ENCODE measurements around the gene MMP21.
A peak's percentile ranks its signal among the peaks of the same experiment; 100 is the strongest.

MMP21 gene

GRCh38 chr10:125775491-125776106 lies at the start of gene MMP21:
MMP21 (minus strand) TSS chr10:125775821; CDS start chr10:125775821, 0 bp downstream.
- FAIRE-seq (no peak), DNase-seq (ENCODE audit: extremely low spot score, insufficient read length, low read depth) (no peak)

- DNase-seq (ENCODE audit: extremely low spot score, insufficient read length, low read depth) (no peak), FAIRE-seq (no peak)
These were observed 49.1 kb upstream of the MMP21 start for GRCh38 chr10:125824736-125825135.

- DNase-seq (ENCODE audit: extremely low spot score, insufficient read length, low read depth) = no peak
- FAIRE-seq = no peak
These were observed 48.1 kb upstream of the MMP21 start for GRCh38 chr10:125823663-125824251.

GRCh38 chr10:125822878-125823662 lies 47.4 kb upstream of the MMP21 start, which contains the start of the genes BCCIP and UROS:
BCCIP (plus strand) TSS chr10:125823546; CDS start chr10:125823558, 12 bp downstream.
UROS (minus strand) TSS chr10:125823258; CDS start chr10:125816499, 6,759 bp downstream.
- DNase-seq (ENCODE audit: extremely low spot score, insufficient read length, low read depth) (peak; percentile 75), FAIRE-seq (peak; percentile 82)

GRCh38 chr10:125820701-125821100 lies 45.1 kb upstream of the MMP21 start:
- FAIRE-seq (peak; percentile 68), DNase-seq (ENCODE audit: extremely low spot score, insufficient read length, low read depth) (no peak)

GRCh38 chr10:125817337-125817946 lies 41.8 kb upstream of the MMP21 start:
- no peak for FAIRE-seq
- no peak for DNase-seq (ENCODE audit: extremely low spot score, insufficient read length, low read depth)

- no peak for DNase-seq (ENCODE audit: extremely low spot score, insufficient read length, low read depth)
- no peak for FAIRE-seq
These were observed 40.9 kb upstream of the MMP21 start for GRCh38 chr10:125816548-125816947.

- DNase-seq (ENCODE audit: extremely low spot score, insufficient read length, low read depth) (no peak), FAIRE-seq (no peak)
These were observed 40.1 kb upstream of the MMP21 start for GRCh38 chr10:125815764-125816163.

GRCh38 chr10:125812128-125812750 lies 36.6 kb upstream of the MMP21 start:
- DNase-seq (ENCODE audit: extremely low spot score, insufficient read length, low read depth) (no peak), FAIRE-seq (no peak)

GRCh38 chr10:125811251-125811650 lies 35.6 kb upstream of the MMP21 start:
- no peak for FAIRE-seq
- no peak for DNase-seq (ENCODE audit: extremely low spot score, insufficient read length, low read depth)

GRCh38 chr10:125808047-125808446 lies 32.4 kb upstream of the MMP21 start:
- no peak for FAIRE-seq
- no peak for DNase-seq (ENCODE audit: extremely low spot score, insufficient read length, low read depth)

- FAIRE-seq (no peak), DNase-seq (ENCODE audit: extremely low spot score, insufficient read length, low read depth) (no peak)
These were observed 27.1 kb upstream of the MMP21 start for GRCh38 chr10:125802739-125803138.

- DNase-seq (ENCODE audit: extremely low spot score, insufficient read length, low read depth) (no peak), FAIRE-seq (no peak)
These were observed 26.5 kb upstream of the MMP21 start for GRCh38 chr10:125802131-125802530.

GRCh38 chr10:125801574-125801973 lies 26.0 kb upstream of the MMP21 start:
- FAIRE-seq = no peak
- no peak for DNase-seq (ENCODE audit: extremely low spot score, insufficient read length, low read depth)

- DNase-seq (ENCODE audit: extremely low spot score, insufficient read length, low read depth) = no peak
- FAIRE-seq = no peak
These were observed 24.0 kb upstream of the MMP21 start for GRCh38 chr10:125799451-125800182.

GRCh38 chr10:125797994-125798662 lies 22.5 kb upstream of the MMP21 start:
- DNase-seq (ENCODE audit: extremely low spot score, insufficient read length, low read depth) (no peak), FAIRE-seq (no peak)

- DNase-seq (ENCODE audit: extremely low spot score, insufficient read length, low read depth) (no peak), FAIRE-seq (no peak)
These were observed 21.8 kb upstream of the MMP21 start for GRCh38 chr10:125797424-125797823.

GRCh38 chr10:125795637-125796190 lies 20.1 kb upstream of the MMP21 start:
- FAIRE-seq (no peak), DNase-seq (ENCODE audit: extremely low spot score, insufficient read length, low read depth) (no peak)

- FAIRE-seq (no peak), DNase-seq (ENCODE audit: extremely low spot score, insufficient read length, low read depth) (no peak)
These were observed 19.5 kb upstream of the MMP21 start for GRCh38 chr10:125795128-125795527.
